ENCODE measurements around the gene TREML1.

GRCh38 chr6:41136911-41137310 is 17.2 kb downstream of the TREML1 start:
- TF ChIP-seq CTCF (conservative IDR thresholded peaks at IDR 0.05) = no peak
- no peak for TF ChIP-seq ZFX (IDR thresholded peaks at IDR 0.05)
